Lung (tissue), 12 donors: ENCODE data around the gene DDX49. TPM values are rescaled to one million over a fixed set of nuclear protein-coding genes. Genes with fewer than 3 reads are reported as not detected.

ENCODE experiments used
- ATAC-seq: fragments of 200-7000 bp; cut with Tn5 transposase; one replicate; pipeline ENCODE4 v1.9.1; 2020; ENCODE audit warnings: moderate number of reproducible peaks; ENCODE audit not compliant: insufficient read depth, low FRiP score
- DNase-seq, 3 donors: peaks; one replicate each; pipeline ENCODE4 v3.0.0-alpha.2; 2013 to 2017
- H3K27ac ChIP-seq, 2 donors: one replicate each; pipeline ENCODE4 v1.5.1; 2013; ENCODE audit warnings: mild to moderate bottlenecking in 2 of 2, moderate library complexity in 2 of 2, control low read depth in 1 of 2, inconsistent platforms in 1 of 2, low read depth in 1 of 2, low read length in 1 of 2
- H3K27me3 ChIP-seq, 3 donors: one replicate each; pipeline ENCODE4 v1.5.1; 2013; ENCODE audit warnings: low read length in 2 of 3; ENCODE audit not compliant: control insufficient read depth in 3 of 3, insufficient read depth in 3 of 3
- H3K36me3 ChIP-seq, 4 donors: one replicate each; pipeline ENCODE4 v1.5.1; 2013; ENCODE audit warnings: low read length in 4 of 4, mild to moderate bottlenecking in 1 of 4, moderate library complexity in 1 of 4; ENCODE audit not compliant: control insufficient read depth in 4 of 4, insufficient read depth in 4 of 4
- H3K4me1 ChIP-seq, 5 donors: one replicate each; pipeline ENCODE4 v1.5.1; 2013; ENCODE audit warnings: low read length in 5 of 5, mild to moderate bottlenecking in 2 of 5, moderate library complexity in 1 of 5; ENCODE audit not compliant: control insufficient read depth in 5 of 5, insufficient read depth in 5 of 5
- H3K4me3 ChIP-seq: one replicate; pipeline ENCODE4 v1.5.1; 2013; ENCODE audit warnings: mild to moderate bottlenecking, control low read depth, moderate library complexity
- H3K9ac ChIP-seq, 2 donors: one replicate each; pipeline ENCODE4 v1.5.1; 2013; ENCODE audit warnings: low read length in 2 of 2, control low read depth in 1 of 2; ENCODE audit not compliant: insufficient read depth in 1 of 2
- H3K9me3 ChIP-seq, 4 donors: one replicate each; pipeline ENCODE4 v1.5.1; 2013; ENCODE audit warnings: low read length in 3 of 4, mild to moderate bottlenecking in 1 of 4, moderate library complexity in 1 of 4; ENCODE audit not compliant: control insufficient read depth in 4 of 4, insufficient read depth in 3 of 4
- WGBS, 2 donors: extraction: QIAGEN DNeasy Blood & Tissue Kit; methylation state at CpG; one replicate each; pipeline ENCODE4 v1.1.7; 2013; 5-methylcytosine and 5-hydroxymethylcytosine counted together
- polyA plus RNA-seq, 2 donors: library from polyadenylated mRNA; stranded (reverse); fragments of 200-250 nt; gene quantifications; one replicate each; pipeline ENCODE4 v1.2.1, GENCODE V29; 2013
- total RNA-seq, 2 donors: library from RNA; depleted of rRNA in 1 of 2; stranded (reverse); fragments of >200 nt in 1 of 2; gene quantifications; one replicate each; pipeline ENCODE4 v1.2.1, GENCODE V29; 2014 to 2021
- TF ChIP-seq, protein P1 (sequence below): IDR thresholded peaks from 2 replicates; pipeline ENCODE4 v1.5.1; 2012; ENCODE audit warnings: mild to moderate bottlenecking; ENCODE audit errors: control extremely low read depth, extremely low read depth
- donor health status: control.
- donor health status: control.
- donor health status: Bipolar disorder and iron deficiency.
- donor health status: healthy.
- donor health status: DM: yes; HTN: yes; CAD: no.

Gene DDX49
- total and polyA plus RNA-seq, 4 donors = 32.2 to 69.1 (median 56.2) TPM

GRCh38 chr19:18896421-18896841, 23.1 kb upstream of the DDX49 start:
- Histone ChIP-seq H3K36me3 (peaks cover 2 to 25% (median 9%) of the 10 kb centered on the region in 4 donors), H3K27ac (no peak overlapping the region)
- WGBS, 2 donors = 14 to 15% methylated on average over 27 to 33 of the region's 33 CpGs

DNA sequence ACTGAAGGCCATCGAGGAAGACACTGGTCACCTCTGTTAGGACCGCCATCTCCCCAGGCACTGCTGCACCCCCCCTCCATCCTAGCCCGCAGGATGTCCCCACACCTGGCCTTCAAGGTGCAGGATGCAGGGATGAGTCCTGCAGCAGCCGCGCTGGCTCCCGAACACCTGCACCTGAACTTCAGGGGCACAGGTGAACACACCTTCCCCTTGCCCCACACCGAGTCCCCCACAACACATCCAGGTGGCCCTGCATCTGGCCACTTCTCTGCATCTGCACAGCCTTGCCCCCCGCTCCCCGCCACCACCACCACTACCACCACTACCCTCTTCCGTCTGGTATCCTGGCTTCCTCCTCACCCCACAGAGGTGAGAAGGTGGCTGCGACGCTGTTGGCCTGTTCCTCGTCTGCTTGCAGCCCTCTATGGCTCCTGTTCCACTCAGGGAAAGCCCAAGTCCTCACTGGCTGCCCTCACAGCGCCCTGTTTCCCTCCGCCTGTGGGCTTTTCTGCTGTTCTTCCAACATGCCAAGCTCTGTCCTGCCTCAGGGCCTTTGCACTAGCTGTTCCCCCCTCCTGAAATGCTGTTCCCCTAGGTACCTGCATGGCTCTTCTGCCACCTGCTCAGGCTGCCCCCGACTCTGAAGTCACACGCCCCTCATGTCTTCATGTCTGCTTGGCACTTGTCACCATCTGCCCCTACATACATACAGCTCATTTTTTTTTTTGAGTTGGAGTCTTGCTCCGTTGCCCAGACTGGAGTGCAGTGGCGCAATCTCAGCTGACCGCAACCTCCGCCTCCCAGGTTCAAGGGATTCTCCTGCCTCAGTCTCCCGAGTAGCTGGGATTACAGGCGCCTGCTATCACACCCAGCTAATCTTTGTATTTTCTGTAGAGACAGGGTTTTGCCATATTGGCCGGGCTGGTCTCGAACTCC, 22.2 kb upstream of the DDX49 start:
- Histone ChIP-seq H3K27me3 (peaks cover 0 to 8% (median 0%) of the 10 kb centered on the region in 3 donors), H3K4me1 (peaks cover 0 to 21% (median 0%) of the 10 kb centered on the region in 5 donors), H3K9ac (no peak overlapping the region), H3K4me3 (no peak overlapping the region), H3K27ac (no peak overlapping the region), H3K9me3 (peaks cover 0 to 3% (median 0%) of the 10 kb centered on the region in 4 donors), H3K36me3 (peaks cover 3 to 26% (median 11%) of the 10 kb centered on the region in 4 donors)
- 87 to 91% methylated on average over 25 of the region's 25 CpGs for WGBS, 2 donors
- TF ChIP-seq, protein P1, sequence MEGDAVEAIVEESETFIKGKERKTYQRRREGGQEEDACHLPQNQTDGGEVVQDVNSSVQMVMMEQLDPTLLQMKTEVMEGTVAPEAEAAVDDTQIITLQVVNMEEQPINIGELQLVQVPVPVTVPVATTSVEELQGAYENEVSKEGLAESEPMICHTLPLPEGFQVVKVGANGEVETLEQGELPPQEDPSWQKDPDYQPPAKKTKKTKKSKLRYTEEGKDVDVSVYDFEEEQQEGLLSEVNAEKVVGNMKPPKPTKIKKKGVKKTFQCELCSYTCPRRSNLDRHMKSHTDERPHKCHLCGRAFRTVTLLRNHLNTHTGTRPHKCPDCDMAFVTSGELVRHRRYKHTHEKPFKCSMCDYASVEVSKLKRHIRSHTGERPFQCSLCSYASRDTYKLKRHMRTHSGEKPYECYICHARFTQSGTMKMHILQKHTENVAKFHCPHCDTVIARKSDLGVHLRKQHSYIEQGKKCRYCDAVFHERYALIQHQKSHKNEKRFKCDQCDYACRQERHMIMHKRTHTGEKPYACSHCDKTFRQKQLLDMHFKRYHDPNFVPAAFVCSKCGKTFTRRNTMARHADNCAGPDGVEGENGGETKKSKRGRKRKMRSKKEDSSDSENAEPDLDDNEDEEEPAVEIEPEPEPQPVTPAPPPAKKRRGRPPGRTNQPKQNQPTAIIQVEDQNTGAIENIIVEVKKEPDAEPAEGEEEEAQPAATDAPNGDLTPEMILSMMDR = no peak
- ATAC-seq = no peak
- peak in 1 of 3 donors; percentile 11 for DNase-seq

More at GRCh38 chr19:18896421-18896841, 23.1 kb upstream of the DDX49 start:
- Histone ChIP-seq H3K4me1 (peaks cover 0 to 21% (median 0%) of the 10 kb centered on the region in 5 donors), H3K9ac (no peak overlapping the region), H3K4me3 (no peak overlapping the region), H3K27me3 (peaks cover 0 to 8% (median 0%) of the 10 kb centered on the region in 3 donors), H3K9me3 (peaks cover 0 to 3% (median 0%) of the 10 kb centered on the region in 4 donors)
- no peak for ATAC-seq
- TF ChIP-seq, protein P1 = no peak
- DNase-seq = peak in 2 of 3 donors; percentile 9 to 16

GRCh38 chr19:18898081-18898606, 21.4 kb upstream of the DDX49 start:
- peaks cover 0 to 3% (median 0%) of the 10 kb centered on the region in 4 donors for H3K9me3 ChIP-seq
- no peak overlapping the region for H3K27ac ChIP-seq
- WGBS, 2 donors = 62 to 76% methylated on average over 16 to 18 of the region's 18 CpGs
- ATAC-seq (no peak), DNase-seq (peak; percentile 8 to 18 (median 13))
- no peak overlapping the region for H3K4me3 ChIP-seq
- TF ChIP-seq, protein P1 = no peak
- no peak overlapping the region for H3K9ac ChIP-seq
- H3K4me1 ChIP-seq = peaks cover 0 to 21% (median 0%) of the 10 kb centered on the region in 5 donors
- H3K27me3 ChIP-seq = peaks cover 0 to 7% (median 0%) of the 10 kb centered on the region in 3 donors
- peaks cover 3 to 31% (median 15%) of the 10 kb centered on the region in 4 donors for H3K36me3 ChIP-seq
